H1 (cell line): ENCODE measurements around the gene PCDHA1. TPM values are rescaled to one million over a fixed set of nuclear protein-coding genes. Genes with fewer than 3 reads are reported as not detected.

Experiments used
- ASH2L ChIP-seq: fragments of 200-600, 300-600 bp; sonication (generic); IDR thresholded peaks from one replicate; pipeline ENCODE4 v1.7.1; 2017; ENCODE audit warnings: low read length
- BCL11A ChIP-seq, 2 experiments: IDR thresholded peaks; one replicate each; pipeline ENCODE4 v1.6.1; 2011; ENCODE audit warnings: low read depth in 2 of 2, low read length in 2 of 2, mild to moderate bottlenecking in 2 of 2
- CEBPB ChIP-seq: IDR thresholded peaks from 2 replicates; pipeline ENCODE4 v1.6.1; 2012; ENCODE audit warnings: low read depth, low read length
- CTBP2 ChIP-seq: IDR thresholded peaks from 2 replicates; pipeline ENCODE4 v1.7.0; 2011; ENCODE audit warnings: borderline replicate concordance, mild to moderate bottlenecking, moderate library complexity, mixed read lengths, low read length; ENCODE audit not compliant: insufficient read depth, insufficient read length
- EGR1 ChIP-seq: IDR thresholded peaks from 2 replicates; pipeline ENCODE4 v1.6.1; 2011; ENCODE audit warnings: low read depth, low read length, borderline replicate concordance
- EZH2 ChIP-seq: fragments of 200-600 bp; sonication (generic); IDR thresholded peaks from 2 replicates; pipeline ENCODE4 v1.7.1; 2012; ENCODE audit warnings: low read depth, mild to moderate bottlenecking, moderate library complexity, low read length, inconsistent platforms; ENCODE audit not compliant: severe bottlenecking
- PHF8 ChIP-seq: fragments of 200-600 bp; sonication (generic); conservative IDR thresholded peaks from 2 replicates; pipeline ENCODE4 v1.7.1; 2012; ENCODE audit warnings: low read depth, mild to moderate bottlenecking, inconsistent platforms, low read length, moderate library complexity
- POU5F1 ChIP-seq: IDR thresholded peaks from 2 replicates; pipeline ENCODE4 v1.6.1; 2011; ENCODE audit warnings: low read depth, mild to moderate bottlenecking, low read length, moderate library complexity
- RBBP5 ChIP-seq: IDR thresholded peaks from 2 replicates; pipeline ENCODE4 v1.7.1; 2012; ENCODE audit warnings: low read depth, mild to moderate bottlenecking, inconsistent platforms, low read length, moderate library complexity, borderline replicate concordance
- SP2 ChIP-seq: IDR thresholded peaks from 2 replicates; pipeline ENCODE4 v1.6.1; 2012; ENCODE audit warnings: mild to moderate bottlenecking, low read length, inconsistent platforms
- SRF ChIP-seq: IDR thresholded peaks from 2 replicates; pipeline ENCODE4 v1.6.1; 2011; ENCODE audit warnings: mild to moderate bottlenecking, low read depth, low read length, moderate library complexity
- SUZ12 ChIP-seq: fragments of 200-600 bp; sonication (generic); IDR thresholded peaks from 2 replicates; pipeline ENCODE4 v1.6.1; 2012; ENCODE audit warnings: mild to moderate bottlenecking, inconsistent platforms, low read length, moderate library complexity, mixed read lengths
- polyA plus RNA-seq, 7 experiments: library from polyadenylated mRNA; depleted of rRNA in 3 of 7; stranded (reverse) in 5 of 7; unstranded in 2 of 7; fragments of >200 nt in 5 of 7; fragments of 200-250 nt in 2 of 7; gene quantifications; 1 replicate in 5 of 7; 2 replicates in 1 of 7; 4 replicates in 1 of 7; pipeline versions ENCODE4 v1.2.1 to v1.2.3, GENCODE V29; 2011 to 2013; ENCODE audit warnings: missing spikeins in 2 of 7, mixed read lengths in 2 of 7
- total RNA-seq: library from RNA; stranded (reverse); fragmentation: NEBNext Ultra II Directional; extraction: Animal tissue kit (Norgen Biotek cat#: 25700); gene quantifications from 2 replicates; pipeline ENCODE4 v1.2.1, GENCODE V29; 2021
- TF ChIP-seq, protein P1 (sequence below): fragments of 300-600 bp; sonication (generic); IDR thresholded peaks from 2 replicates; pipeline ENCODE4 v1.7.1; 2012; ENCODE audit warnings: low read length, moderate library complexity, mild to moderate bottlenecking, inconsistent platforms; ENCODE audit not compliant: insufficient replicate concordance

Gene PCDHA1
- total and polyA plus RNA-seq, 2 of the 8 experiments (the other 6 are each of a cell fraction or from before 2014, with no cell fraction given) = 0.23 to 0.50 TPM

- TF ChIP-seq, protein P1, sequence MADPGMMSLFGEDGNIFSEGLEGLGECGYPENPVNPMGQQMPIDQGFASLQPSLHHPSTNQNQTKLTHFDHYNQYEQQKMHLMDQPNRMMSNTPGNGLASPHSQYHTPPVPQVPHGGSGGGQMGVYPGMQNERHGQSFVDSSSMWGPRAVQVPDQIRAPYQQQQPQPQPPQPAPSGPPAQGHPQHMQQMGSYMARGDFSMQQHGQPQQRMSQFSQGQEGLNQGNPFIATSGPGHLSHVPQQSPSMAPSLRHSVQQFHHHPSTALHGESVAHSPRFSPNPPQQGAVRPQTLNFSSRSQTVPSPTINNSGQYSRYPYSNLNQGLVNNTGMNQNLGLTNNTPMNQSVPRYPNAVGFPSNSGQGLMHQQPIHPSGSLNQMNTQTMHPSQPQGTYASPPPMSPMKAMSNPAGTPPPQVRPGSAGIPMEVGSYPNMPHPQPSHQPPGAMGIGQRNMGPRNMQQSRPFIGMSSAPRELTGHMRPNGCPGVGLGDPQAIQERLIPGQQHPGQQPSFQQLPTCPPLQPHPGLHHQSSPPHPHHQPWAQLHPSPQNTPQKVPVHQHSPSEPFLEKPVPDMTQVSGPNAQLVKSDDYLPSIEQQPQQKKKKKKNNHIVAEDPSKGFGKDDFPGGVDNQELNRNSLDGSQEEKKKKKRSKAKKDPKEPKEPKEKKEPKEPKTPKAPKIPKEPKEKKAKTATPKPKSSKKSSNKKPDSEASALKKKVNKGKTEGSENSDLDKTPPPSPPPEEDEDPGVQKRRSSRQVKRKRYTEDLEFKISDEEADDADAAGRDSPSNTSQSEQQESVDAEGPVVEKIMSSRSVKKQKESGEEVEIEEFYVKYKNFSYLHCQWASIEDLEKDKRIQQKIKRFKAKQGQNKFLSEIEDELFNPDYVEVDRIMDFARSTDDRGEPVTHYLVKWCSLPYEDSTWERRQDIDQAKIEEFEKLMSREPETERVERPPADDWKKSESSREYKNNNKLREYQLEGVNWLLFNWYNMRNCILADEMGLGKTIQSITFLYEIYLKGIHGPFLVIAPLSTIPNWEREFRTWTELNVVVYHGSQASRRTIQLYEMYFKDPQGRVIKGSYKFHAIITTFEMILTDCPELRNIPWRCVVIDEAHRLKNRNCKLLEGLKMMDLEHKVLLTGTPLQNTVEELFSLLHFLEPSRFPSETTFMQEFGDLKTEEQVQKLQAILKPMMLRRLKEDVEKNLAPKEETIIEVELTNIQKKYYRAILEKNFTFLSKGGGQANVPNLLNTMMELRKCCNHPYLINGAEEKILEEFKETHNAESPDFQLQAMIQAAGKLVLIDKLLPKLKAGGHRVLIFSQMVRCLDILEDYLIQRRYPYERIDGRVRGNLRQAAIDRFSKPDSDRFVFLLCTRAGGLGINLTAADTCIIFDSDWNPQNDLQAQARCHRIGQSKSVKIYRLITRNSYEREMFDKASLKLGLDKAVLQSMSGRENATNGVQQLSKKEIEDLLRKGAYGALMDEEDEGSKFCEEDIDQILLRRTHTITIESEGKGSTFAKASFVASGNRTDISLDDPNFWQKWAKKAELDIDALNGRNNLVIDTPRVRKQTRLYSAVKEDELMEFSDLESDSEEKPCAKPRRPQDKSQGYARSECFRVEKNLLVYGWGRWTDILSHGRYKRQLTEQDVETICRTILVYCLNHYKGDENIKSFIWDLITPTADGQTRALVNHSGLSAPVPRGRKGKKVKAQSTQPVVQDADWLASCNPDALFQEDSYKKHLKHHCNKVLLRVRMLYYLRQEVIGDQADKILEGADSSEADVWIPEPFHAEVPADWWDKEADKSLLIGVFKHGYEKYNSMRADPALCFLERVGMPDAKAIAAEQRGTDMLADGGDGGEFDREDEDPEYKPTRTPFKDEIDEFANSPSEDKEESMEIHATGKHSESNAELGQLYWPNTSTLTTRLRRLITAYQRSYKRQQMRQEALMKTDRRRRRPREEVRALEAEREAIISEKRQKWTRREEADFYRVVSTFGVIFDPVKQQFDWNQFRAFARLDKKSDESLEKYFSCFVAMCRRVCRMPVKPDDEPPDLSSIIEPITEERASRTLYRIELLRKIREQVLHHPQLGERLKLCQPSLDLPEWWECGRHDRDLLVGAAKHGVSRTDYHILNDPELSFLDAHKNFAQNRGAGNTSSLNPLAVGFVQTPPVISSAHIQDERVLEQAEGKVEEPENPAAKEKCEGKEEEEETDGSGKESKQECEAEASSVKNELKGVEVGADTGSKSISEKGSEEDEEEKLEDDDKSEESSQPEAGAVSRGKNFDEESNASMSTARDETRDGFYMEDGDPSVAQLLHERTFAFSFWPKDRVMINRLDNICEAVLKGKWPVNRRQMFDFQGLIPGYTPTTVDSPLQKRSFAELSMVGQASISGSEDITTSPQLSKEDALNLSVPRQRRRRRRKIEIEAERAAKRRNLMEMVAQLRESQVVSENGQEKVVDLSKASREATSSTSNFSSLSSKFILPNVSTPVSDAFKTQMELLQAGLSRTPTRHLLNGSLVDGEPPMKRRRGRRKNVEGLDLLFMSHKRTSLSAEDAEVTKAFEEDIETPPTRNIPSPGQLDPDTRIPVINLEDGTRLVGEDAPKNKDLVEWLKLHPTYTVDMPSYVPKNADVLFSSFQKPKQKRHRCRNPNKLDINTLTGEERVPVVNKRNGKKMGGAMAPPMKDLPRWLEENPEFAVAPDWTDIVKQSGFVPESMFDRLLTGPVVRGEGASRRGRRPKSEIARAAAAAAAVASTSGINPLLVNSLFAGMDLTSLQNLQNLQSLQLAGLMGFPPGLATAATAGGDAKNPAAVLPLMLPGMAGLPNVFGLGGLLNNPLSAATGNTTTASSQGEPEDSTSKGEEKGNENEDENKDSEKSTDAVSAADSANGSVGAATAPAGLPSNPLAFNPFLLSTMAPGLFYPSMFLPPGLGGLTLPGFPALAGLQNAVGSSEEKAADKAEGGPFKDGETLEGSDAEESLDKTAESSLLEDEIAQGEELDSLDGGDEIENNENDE = no peak
- TF ChIP-seq PHF8 (no peak), SRF (no peak), SP2 (no peak), SUZ12 (no peak), CEBPB (peak; percentile 87), EZH2 (no peak), RBBP5 (no peak), BCL11A (IDR thresholded peaks at IDR 0.05; ENCODE audit: low read depth in 2 of 2, low read length in 2 of 2) (no peak), EGR1 (no peak), CTBP2 (no peak), ASH2L (no peak), POU5F1 (no peak)
Measured at GRCh38 chr5:141001446-141001843, 215.5 kb downstream of the PCDHA1 start (continued).
